OCI-LY1 (cell line): ENCODE results near the gene UMPS.

Source experiments
- CTCF ChIP-seq: fragments of 200-600 bp; sonication (generic), shearing (Covaris generic); IDR thresholded peaks from 2 replicates; pipeline ENCODE4 v1.5.1; 2017; ENCODE audit warnings: mild to moderate bottlenecking, antibody characterized with exemption, low read length, moderate library complexity, mixed read lengths
- EZH2 ChIP-seq: fragments of 200-600 bp; sonication (generic), shearing (Covaris generic); IDR thresholded peaks from 2 replicates; pipeline ENCODE4 v1.8.0; 2017; ENCODE audit warnings: borderline replicate concordance, mixed run types, mild to moderate bottlenecking, antibody characterized with exemption, low read length, moderate library complexity, mixed read lengths

GRCh38 chr3:124758851-124759635 lies 28.8 kb downstream of the UMPS start:
- TF ChIP-seq CTCF = no peak
- no peak for TF ChIP-seq EZH2
